Sigmoid colon (tissue), 4 donors: ENCODE measurements around the gene SVOPL.

Experiments
- CTCF ChIP-seq, 4 experiments: fragments of 450-650 bp in 3 of 4; fragments of 200-600 bp in 1 of 4; IDR thresholded peaks; one replicate each; pipeline ENCODE4 v1.5.1; 2016 to 2019; ENCODE audit warnings: antibody characterized with exemption in 4 of 4, mild to moderate bottlenecking in 3 of 4, moderate library complexity in 2 of 4
- EP300 ChIP-seq, 4 donors: sonication (generic); formaldehyde crosslinking; IDR thresholded peaks; one replicate each; pipeline ENCODE4 v1.6.1; 2017; ENCODE audit warnings: antibody characterized with exemption in 4 of 4
- POLR2A ChIP-seq, 2 donors: fragments of 450-650 bp; IDR thresholded peaks; one replicate each; pipeline ENCODE4 v1.6.1; 2016; ENCODE audit warnings: antibody characterized with exemption in 2 of 2, mild to moderate bottlenecking in 2 of 2, moderate library complexity in 2 of 2

- no peak for TF ChIP-seq CTCF (IDR thresholded peaks at IDR 0.05)
- TF ChIP-seq POLR2A (IDR thresholded peaks at IDR 0.05), result no peak
- TF ChIP-seq EP300 (IDR thresholded peaks at IDR 0.05), result no peak
These were observed 37.1 kb downstream of the SVOPL start for GRCh38 chr7:138663725-138664710.
